HG03558 (cell line): Measurements from ENCODE around the gene GSK3B.
A peak's percentile ranks its signal among the peaks of the same experiment; 100 is the strongest.

Experiments
- ATAC-seq: cut with Tn5 transposase; IDR thresholded peaks from one replicate; pipeline ENCODE4 v1.9.1; 2021; ENCODE audit warnings: moderate number of reproducible peaks; ENCODE audit not compliant: unreplicated experiment; ENCODE audit errors: extremely low read depth

GSK3B gene

DNA sequence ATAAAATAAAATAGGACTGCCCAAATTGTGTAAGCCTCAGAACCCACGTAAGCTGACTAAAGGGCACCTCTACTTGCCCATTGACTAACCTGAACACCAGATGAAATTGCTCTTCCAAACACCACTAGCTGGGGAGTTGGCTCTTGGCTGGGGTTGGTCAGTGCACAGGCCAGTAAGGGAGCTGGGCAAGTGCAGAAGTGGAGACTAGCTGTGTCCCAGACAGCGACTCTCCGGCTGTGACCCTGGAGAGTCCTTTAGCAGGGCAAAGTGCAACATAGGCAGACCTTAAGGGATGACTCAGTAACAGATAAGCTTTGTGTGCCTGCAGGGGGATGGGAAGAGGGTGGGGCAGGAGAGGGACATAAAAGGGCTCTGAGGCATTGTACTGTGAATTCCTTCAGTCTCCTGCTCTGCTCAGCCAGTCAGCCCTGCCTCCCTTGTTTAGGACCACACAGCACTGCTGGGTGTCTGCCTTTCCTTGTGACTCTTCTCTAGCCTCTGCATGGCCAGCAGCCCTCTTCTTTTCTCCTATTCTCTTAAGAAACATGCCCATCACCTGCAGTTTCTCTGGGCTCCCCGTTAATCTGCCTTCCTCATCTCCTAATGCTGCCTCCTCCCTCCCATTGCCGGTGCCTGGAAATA lies 299.2 kb downstream of the GSK3B start:
- no peak for ATAC-seq

GRCh38 chr3:119794401-119794800 lies 299.8 kb downstream of the GSK3B start:
- ATAC-seq: no peak

DNA sequence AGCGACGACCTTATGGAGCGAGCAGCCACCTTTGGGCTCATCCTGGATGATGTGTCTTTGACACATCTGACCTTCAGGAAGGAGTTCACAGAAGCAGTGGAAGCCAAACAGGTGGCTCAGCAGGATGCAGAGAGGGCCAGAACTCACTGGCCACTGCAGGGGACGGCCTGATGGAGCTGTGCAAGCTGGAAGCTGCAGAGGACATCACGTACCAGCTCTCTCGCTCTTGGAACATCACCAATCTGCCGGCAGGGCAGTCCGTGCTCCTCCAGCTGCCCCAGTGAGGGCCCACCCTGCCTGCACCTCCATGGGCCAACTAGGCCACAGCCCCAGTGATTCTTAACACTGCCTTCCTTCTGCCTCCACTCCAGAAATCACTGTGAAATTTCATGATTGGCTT lies 302.0 kb downstream of the GSK3B start:
- ATAC-seq: no peak

DNA sequence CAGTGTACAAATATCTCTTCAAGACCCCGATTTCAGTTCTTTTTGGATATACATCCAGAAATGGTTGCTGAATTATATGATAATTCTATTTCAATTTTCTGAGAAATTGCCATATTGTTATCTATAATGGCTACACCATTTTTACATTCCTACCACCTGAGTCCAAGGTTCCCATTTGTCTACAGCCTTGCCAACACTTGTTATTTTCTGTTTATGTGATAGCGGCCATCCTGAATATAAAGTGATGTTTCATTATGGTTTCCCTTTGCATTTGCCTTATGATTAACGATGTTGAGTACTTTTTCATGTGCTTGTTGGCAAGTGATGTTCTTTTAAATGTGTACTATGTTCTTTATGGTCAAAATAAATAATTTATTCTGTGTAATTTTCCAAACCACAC lies 303.9 kb downstream of the GSK3B start:
- ATAC-seq: no peak

- ATAC-seq: no peak
Observed at GRCh38 chr3:119786409-119786808, 307.8 kb downstream of the GSK3B start.

- no peak for ATAC-seq
Observed at GRCh38 chr3:119783883-119784282, 310.4 kb downstream of the GSK3B start.

GRCh38 chr3:119783255-119783654 lies 311.0 kb downstream of the GSK3B start:
- ATAC-seq: no peak

DNA sequence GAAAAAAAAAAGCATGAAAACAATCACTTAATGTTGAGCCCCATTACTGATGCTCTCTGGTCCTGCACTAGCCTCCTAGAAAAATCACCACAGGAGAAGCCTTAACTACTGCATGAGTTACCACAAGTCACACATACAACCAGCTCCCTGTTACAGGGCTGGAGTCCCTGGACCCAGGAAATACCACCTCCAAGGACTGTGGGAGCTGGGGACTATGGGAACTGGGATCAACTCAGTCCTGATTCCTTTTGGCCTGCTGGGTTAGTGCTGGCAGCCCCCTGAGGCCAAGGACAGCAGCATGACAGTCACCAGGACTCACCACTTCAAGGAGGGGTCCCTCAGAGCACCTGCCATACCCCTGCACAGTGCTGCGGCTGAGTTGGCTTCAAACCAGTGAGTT lies 311.8 kb downstream of the GSK3B start:
- ATAC-seq: no peak

- ATAC-seq: no peak
Observed at GRCh38 chr3:119781330-119782198, 312.7 kb downstream of the GSK3B start, which contains the start of gene NR1I2. Gene NR1I2, plus strand, starts transcription at chr3:119782101.

DNA sequence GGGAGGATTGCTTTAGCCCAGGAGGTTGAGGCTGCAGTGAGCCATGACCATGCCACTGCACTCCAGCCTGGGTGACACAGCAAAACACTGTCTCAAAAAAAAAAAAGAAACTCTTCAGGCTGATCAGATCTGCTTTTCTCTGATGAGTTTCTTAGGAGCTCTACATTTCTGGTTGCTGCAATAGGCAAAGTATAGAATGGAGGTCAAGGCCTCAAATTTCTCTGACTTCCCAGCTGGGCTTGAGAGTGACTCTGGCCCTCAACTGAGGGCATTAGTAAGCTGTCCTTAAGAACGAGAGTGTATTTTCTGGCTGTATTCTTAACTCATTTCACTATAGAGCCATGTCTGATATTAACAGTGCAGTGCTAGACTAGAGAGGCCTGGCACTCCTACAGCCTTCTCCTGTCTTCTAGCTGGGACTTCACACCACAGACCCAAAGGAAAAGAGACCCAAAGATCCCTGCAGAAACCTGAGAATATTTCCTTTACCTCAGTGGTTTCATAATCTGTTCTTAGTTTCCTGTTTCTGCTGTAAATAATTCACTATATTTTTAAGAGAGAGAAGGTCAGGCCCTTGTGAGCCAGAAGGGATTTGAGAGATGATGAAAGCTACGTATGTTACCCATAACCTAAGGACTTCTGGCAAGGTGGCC lies 314.4 kb downstream of the GSK3B start:
- no peak for ATAC-seq

- no peak for ATAC-seq
Observed at GRCh38 chr3:119778811-119779210, 315.4 kb downstream of the GSK3B start.

- no peak for ATAC-seq
Observed at GRCh38 chr3:119778176-119778575, 316.1 kb downstream of the GSK3B start.

- no peak for ATAC-seq
Observed at GRCh38 chr3:119776304-119776703, 317.9 kb downstream of the GSK3B start.

DNA sequence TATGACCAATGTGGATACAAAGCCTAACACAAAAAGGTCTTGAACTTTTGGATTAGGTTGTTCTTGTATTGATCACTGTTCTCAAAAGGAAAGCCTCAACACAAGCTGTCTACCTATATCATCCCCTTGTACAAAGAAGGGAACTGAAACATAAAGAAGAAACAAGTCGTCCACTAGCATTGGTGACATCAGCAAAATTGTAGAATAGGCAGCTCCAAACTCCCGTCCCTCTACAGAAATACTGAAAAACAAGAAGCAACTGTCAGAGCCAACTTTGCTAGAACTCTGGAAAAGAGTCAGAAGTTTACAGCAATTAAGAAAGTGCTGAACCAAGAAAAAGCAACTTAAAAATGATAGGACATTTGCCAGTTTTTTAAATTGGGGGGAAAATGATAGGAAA lies 319.8 kb downstream of the GSK3B start:
- peak; percentile 90 for ATAC-seq
